Astrocyte (in vitro differentiated cells and primary cell): ENCODE results near the gene RPS3A.

ENCODE experiments used
- CTCF ChIP-seq: IDR thresholded peaks from 2 replicates; pipeline ENCODE4 v1.5.1; 2011; ENCODE audit warnings: low read depth, mild to moderate bottlenecking, inconsistent platforms, low read length, moderate library complexity; ENCODE audit not compliant: insufficient read depth
- EZH2 ChIP-seq: IDR thresholded peaks from 2 replicates; pipeline ENCODE4 v1.6.1; 2012; ENCODE audit warnings: mild to moderate bottlenecking, low read length, inconsistent platforms; ENCODE audit not compliant: insufficient read depth

DNA sequence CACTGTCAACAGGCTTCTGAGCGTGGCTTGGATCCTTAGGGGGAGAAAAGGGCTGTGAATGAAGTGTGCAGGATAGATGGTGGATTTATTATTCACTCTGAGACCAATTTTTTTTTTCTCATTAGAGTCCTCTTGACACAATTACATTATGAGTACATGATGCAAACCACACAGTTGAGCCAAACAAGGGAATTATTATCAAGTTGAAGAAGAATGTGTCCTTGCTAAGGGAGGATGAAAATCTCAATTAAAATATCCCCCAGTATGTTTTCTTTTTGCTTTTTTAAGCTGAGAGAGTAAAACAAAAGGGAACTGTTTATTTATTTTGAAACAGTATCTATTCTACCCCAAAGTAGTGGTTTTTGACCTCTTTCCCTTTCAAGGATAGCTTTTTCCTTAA, 40.4 kb downstream of the RPS3A start:
- TF ChIP-seq CTCF (no peak), EZH2 (no peak)
